NCI-H1694 (cell line): ENCODE results near the gene SLC66A1.

Source experiments
- DNase-seq: peaks from one replicate; lab custom pipeline; 2025; lab: John Stamatoyannopoulos, UW

The SLC66A1 gene

GRCh38 chr1:19325958-19326747, 14.0 kb downstream of the SLC66A1 start:
- no peak for DNase-seq

- DNase-seq: no peak
Measured at GRCh38 chr1:19326748-19327065, 14.6 kb downstream of the SLC66A1 start.

GRCh38 chr1:19327301-19327700, 15.2 kb downstream of the SLC66A1 start:
- DNase-seq: no peak

DNA sequence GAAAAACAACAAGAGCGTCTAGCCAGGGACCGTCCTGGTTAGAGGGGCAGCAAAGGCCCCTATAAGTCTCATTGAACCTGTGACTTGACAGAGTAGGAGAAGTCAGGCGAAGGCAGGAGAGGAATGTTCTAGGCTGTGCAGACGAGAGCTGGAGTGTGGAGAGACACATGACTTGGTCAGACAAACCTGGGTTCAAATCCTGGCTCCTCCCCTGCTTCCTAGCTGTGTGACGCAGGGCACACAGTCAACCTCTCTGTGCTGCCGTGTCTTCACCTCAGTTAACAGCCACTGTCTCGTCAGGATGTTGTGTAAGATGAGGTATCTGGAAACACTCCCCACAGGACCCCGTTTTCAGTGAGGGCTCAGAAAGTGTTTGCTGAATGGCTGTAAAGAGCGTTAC, 15.6 kb downstream of the SLC66A1 start:
- DNase-seq: no peak

GRCh38 chr1:19328486-19328885, 16.4 kb downstream of the SLC66A1 start:
- DNase-seq: no peak

DNA sequence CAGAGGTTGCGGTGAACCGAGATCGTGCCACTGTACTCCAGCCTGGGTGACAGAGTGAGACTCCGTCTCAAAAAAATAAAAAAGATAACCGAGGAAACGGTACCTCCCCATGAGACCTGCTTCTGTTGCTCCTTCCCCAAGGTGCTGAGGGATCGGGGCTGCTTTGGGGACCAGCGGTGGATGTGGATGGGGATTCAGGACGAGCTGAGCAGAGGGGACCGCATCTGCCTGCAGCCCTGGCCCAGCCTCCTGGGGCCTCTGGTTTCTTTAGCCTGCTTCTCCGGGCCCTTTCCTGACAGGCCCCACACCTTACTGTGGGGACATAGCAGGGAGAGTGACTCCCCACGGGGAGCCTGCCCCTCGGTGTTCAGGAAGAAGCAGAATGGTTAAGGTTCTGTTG, 17.1 kb downstream of the SLC66A1 start:
- DNase-seq: no peak

GRCh38 chr1:19329611-19330010, 17.5 kb downstream of the SLC66A1 start:
- DNase-seq: no peak

DNA sequence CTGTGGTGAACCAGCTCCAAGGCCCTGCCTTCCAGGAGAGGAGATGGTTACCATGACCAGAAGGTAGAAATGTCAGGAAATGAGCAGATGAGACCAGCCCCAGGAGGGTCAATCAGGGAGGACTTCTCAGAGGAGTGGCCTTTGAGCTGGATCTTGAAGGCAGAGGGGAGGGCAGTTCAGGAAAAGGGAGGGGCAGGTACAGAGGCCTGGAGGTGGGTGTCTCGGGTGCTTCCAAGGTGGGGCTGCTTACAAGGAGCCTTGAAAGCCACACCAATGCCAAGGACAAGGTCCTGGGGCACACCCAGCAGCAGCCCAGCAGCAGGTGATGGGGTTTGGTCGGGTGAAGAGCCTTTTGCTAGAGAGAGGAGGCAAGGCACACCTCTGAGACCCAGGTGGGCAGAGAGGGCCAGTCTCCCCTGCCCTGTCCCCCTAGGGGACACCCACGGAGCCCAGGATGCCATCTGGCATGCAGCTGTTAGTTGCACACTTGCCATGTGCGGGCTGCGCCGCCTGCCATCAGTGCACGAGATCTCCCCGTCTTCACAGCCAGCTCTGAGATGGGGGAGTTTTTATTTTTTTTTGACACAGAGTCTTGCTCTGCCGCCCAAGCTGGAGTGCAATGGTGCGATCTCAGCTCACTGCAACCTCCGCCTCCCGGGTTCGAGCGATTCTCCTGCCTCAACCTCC, 18.5 kb downstream of the SLC66A1 start:
- no peak for DNase-seq

DNA sequence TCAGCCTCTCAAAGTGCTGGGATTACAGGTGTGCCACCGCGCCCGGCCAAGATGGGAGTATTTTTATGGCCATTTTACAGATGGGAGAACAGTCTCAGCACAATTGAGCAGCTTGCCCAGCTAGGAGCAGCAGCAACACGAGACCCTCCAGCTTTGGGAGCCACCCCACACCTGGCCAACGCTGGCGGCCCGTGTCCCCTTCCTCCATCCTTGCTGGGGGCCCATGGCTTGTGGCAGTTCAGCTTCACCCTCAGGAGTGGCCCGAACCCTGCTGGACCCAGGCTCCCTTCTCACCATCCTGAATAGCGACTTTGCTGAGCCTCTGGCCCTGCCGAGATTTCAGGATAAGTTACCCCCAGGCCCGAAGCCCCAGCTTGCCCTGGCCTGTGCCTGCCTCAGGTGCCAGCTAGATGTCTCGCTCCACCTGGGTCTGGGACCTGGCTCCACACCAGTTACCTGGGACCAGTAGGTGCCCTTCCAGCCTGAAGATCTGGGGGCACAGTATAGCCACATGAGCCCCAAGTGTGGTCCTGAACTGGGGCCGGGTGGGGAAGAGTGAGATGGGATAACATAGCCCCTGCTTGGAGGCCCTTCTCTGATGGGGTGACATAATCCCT, 19.2 kb downstream of the SLC66A1 start:
- DNase-seq: no peak

DNA sequence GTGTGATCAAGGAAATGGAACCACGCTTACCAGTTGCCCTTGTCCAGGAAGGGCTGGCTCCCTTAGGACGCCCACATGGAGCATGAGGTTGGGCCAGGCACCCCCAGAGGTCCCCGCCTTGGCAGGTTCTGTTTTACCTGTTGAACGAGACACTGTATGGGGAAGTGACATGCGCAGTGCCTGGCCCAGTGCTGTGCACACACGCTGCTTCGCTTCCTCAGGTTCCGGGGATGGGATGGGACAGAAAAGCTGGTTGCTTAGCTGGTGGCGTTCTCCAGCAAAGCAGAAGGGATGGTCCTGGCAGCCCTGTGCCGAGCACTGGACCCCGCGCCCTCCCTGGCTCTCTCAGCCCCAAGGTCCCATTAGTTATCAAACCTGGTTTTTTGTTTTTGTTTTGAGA, 20.7 kb downstream of the SLC66A1 start:
- no peak for DNase-seq

GRCh38 chr1:19333587-19334354, 21.6 kb downstream of the SLC66A1 start:
- DNase-seq: no peak

GRCh38 chr1:19336543-19336942, 24.4 kb downstream of the SLC66A1 start:
- no peak for DNase-seq

DNA sequence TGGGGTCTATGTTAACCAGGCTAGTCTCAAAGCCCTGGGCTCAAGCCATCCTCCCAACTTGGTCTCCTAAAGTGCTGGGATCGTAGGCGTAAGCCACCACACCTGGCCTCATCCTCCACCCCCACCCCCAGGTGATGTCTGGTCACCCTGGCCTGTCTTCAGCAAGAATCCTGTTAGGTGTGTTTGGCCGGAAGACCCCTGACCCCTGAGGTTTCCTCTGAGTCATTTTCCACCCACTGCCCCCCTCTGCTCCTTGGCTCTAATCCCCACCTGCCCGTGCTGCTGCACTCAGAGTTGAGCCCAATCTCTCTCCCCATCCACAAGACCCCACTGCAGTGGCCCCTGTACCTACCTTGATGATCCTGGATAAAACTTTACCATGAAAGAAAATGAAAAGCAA, 25.2 kb downstream of the SLC66A1 start:
- DNase-seq: no peak

DNA sequence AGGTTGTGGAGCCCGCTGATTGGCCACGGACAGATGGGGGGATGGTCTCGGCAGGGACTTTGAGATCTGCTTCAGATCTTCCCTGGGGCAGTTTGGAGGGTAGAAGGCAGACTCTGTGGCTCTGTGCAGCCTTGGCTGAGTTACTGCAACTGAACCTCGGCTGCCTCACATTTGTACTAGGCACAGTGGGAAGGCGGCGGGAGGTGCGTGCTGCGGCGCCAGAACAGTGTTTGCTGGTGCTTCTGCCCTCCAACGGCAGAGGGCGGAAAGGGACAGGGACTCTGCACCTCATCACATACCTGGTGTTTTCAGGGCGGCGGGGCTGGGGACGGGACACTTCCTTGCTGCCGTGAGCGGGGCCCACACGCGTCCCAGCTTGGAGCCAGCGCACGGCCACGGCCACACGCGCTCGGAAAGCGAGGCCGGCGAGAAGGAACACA, 26.2 kb downstream of the SLC66A1 start:
- DNase-seq: peak; percentile 71

DNA sequence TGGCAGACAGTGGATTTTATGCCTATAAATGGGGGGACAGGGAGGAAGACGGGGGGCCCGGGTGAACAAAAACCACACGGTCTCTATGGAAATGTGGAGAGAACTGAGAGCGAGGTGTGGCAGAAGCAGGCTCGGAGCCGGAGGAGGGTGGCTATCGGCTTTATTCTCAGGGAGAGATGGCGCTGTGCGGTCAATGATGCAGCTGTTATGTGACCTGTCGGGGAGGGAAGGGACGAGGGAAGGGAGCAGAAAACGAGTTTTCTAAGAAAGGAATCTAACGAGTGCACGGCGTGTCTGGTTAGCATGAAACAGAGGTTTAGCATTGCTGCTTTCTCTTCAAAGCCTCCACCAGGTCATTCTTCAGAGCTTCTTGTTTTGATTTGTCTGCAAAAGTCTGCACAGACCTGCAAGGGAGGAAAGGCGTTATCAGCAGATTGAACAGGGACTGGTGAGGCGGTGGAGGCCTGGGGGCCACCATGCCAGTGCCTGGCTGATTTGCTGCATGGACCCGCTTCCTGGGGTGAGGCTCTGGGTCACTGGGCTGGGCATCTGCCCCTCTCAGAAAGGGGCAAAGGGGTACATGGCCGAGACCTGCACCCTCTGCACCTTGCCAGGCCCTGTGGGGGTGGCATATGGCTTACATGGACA, 27.2 kb downstream of the SLC66A1 start:
- no peak for DNase-seq

DNA sequence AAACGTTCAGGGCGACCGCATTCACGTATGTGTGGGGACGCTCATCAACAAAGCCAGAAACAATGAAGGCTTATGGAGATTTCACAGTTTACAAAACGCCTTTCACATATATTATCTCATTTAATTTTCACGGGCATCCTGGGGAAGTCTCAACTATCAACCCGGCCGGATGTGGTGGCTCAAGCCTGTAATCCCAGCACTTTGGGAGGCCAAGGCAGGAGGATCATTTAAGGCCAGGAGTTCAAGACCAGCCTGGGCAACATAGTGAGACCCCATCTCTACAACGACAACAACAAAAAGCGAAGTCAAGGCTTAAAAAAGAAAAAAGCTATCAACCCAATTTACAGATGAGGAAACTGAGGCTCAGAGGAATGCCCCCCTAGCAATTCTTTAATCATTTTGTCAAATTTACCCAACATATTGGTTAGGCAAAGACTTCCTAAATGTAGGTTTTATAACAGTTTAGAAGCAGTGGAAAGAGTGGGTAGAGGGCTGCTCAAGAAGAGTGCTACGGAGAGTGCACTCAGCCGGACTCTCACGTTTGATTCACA, 28.3 kb downstream of the SLC66A1 start:
- DNase-seq: no peak

GRCh38 chr1:19341201-19342061, 29.3 kb downstream of the SLC66A1 start:
- peak; percentile 26 for DNase-seq

DNA sequence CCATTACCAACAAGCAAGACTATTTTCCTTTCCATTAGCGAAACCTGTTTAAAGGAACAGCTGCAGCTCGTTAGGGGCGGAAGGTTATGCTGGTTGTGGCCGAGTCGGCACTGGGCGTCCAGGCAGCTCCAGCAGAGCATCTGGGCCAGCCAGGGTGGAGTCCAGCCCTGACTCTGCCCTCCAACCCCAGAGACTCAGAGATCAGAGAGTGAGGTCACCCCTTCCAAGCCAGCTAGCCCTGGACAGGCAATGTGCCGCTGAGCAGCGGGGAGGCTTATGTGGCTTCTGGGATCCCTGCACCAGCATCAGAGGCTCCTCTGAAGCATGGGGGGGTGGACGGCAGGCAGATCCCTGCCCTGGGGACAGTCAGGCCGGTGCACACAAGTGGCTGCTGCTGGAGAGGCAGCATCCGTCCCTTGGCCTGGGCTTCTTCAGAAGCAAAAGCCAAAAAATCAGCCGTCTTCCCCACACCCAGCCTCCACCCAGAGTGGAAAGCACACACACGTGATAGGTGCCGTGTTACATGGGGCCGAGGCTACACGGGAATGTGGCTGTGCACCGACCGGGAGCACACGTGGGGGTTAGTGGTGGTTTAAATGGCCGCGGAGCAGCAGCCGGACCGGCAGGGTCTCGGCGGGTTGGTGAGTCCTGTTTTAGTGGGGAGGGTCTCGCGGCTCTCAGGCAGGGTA, 30.1 kb downstream of the SLC66A1 start:
- DNase-seq: no peak

GRCh38 chr1:19342894-19343616, 30.9 kb downstream of the SLC66A1 start:
- no peak for DNase-seq
